HUES64 (cell line): ENCODE results near the gene ZBTB4.

Source experiments
- H3K27ac ChIP-seq: 2 replicates; pipeline ENCODE4 v1.7.0; 2013; ENCODE audit warnings: low read depth, low read length, inconsistent platforms
- H3K27me3 ChIP-seq: 2 replicates; pipeline ENCODE4 v1.6.1; 2013; ENCODE audit warnings: mild to moderate bottlenecking, low read length; ENCODE audit not compliant: insufficient read depth
- H3K36me3 ChIP-seq: 2 replicates; pipeline ENCODE4 v1.6.1; 2013; ENCODE audit warnings: mild to moderate bottlenecking, low read length; ENCODE audit not compliant: insufficient read depth
- H3K4me1 ChIP-seq: 2 replicates; pipeline ENCODE4 v1.6.1; 2013; ENCODE audit warnings: mild to moderate bottlenecking, low read length, moderate library complexity; ENCODE audit not compliant: insufficient read depth
- H3K4me3 ChIP-seq: 2 replicates; pipeline ENCODE4 v1.5.1; 2013; ENCODE audit warnings: mild to moderate bottlenecking, low read length, moderate library complexity
- H3K9ac ChIP-seq: 2 replicates; pipeline ENCODE4 v1.6.1; 2013; ENCODE audit warnings: mild to moderate bottlenecking, low read depth, low read length
- H3K9me3 ChIP-seq: 2 replicates; pipeline ENCODE4 v1.6.1; 2013; ENCODE audit warnings: low read depth, low read length; ENCODE audit not compliant: insufficient read depth
- WGBS: fragments of 150-250, 120-280 bp; methylation state at CpG from one replicate; pipeline ENCODE4 v1.1.7; 2013; ENCODE audit warnings: missing lambda C conversion rate; 5-methylcytosine and 5-hydroxymethylcytosine counted together

The ZBTB4 gene

GRCh38 chr17:7468290-7468689 is 11.1 kb downstream of the ZBTB4 start:
- Histone ChIP-seq H3K9me3 (no peaks in the 10 kb centered on the region), H3K9ac (no peak overlapping the region), H3K36me3 (peaks cover 17% of the 10 kb centered on the region), H3K4me1 (no peaks in the 10 kb centered on the region), H3K27me3 (no peaks in the 10 kb centered on the region), H3K27ac (no peak overlapping the region), H3K4me3 (no peak overlapping the region)
- WGBS = 97% methylated on average over 11 of the region's 11 CpGs

GRCh38 chr17:7467498-7467897 is 11.9 kb downstream of the ZBTB4 start:
- Histone ChIP-seq H3K36me3 (peaks cover 17% of the 10 kb centered on the region), H3K9ac (no peak overlapping the region), H3K4me1 (no peaks in the 10 kb centered on the region), H3K27me3 (no peaks in the 10 kb centered on the region), H3K4me3 (no peak overlapping the region), H3K9me3 (no peaks in the 10 kb centered on the region), H3K27ac (no peak overlapping the region)
- 97% methylated on average over 3 of the region's 3 CpGs for WGBS

- Histone ChIP-seq H3K27ac (no peak overlapping the region), H3K9me3 (no peaks in the 10 kb centered on the region), H3K4me1 (no peaks in the 10 kb centered on the region), H3K9ac (no peak overlapping the region), H3K4me3 (no peak overlapping the region), H3K27me3 (no peaks in the 10 kb centered on the region), H3K36me3 (peaks cover 17% of the 10 kb centered on the region)
- WGBS = 91% methylated on average over 16 of the region's 16 CpGs
These were observed 12.6 kb downstream of the ZBTB4 start for GRCh38 chr17:7466639-7467341.

GRCh38 chr17:7466318-7466638 is 13.2 kb downstream of the ZBTB4 start:
- no peak overlapping the region for H3K9ac ChIP-seq
- H3K27ac ChIP-seq = no peak overlapping the region
- no peaks in the 10 kb centered on the region for H3K9me3 ChIP-seq
- H3K27me3 ChIP-seq = no peaks in the 10 kb centered on the region
- H3K36me3 ChIP-seq = peaks cover 17% of the 10 kb centered on the region
- no peak overlapping the region for H3K4me3 ChIP-seq
- H3K4me1 ChIP-seq = peaks cover 4% of the 10 kb centered on the region; the same call in 1 of the 2 replicates
- 93% methylated on average over 9 of the region's 9 CpGs for whole genome bisulfite sequencing

- peaks cover 7% of the 10 kb centered on the region for H3K4me1 ChIP-seq
- no peak overlapping the region for H3K4me3 ChIP-seq
- no peak overlapping the region for H3K27ac ChIP-seq
- no peaks in the 10 kb centered on the region for H3K27me3 ChIP-seq
- 94% methylated on average over 31 of the region's 33 CpGs for WGBS
- H3K9me3 ChIP-seq = no peaks in the 10 kb centered on the region
- no peak overlapping the region for H3K9ac ChIP-seq
- peaks cover 17% of the 10 kb centered on the region for H3K36me3 ChIP-seq
These were observed 13.7 kb downstream of the ZBTB4 start for GRCh38 chr17:7465597-7466275.

- no peak overlapping the region for H3K9ac ChIP-seq
- WGBS = 93% methylated on average over 9 of the region's 9 CpGs
These were observed 15.3 kb downstream of the ZBTB4 start for GRCh38 chr17:7464081-7464480.

GRCh38 chr17:7463372-7463846 is 16.0 kb downstream of the ZBTB4 start:
- no peak overlapping the region for H3K9ac ChIP-seq
- peaks cover 15% of the 10 kb centered on the region for H3K36me3 ChIP-seq
- H3K27ac ChIP-seq = no peak overlapping the region
- H3K4me3 ChIP-seq = no peak overlapping the region
- 91% methylated on average over 11 of the region's 14 CpGs for WGBS
- H3K9me3 ChIP-seq = no peaks in the 10 kb centered on the region
- no peaks in the 10 kb centered on the region for H3K27me3 ChIP-seq
- peaks cover 7% of the 10 kb centered on the region for H3K4me1 ChIP-seq

More at GRCh38 chr17:7464081-7464480, 15.3 kb downstream of the ZBTB4 start:
- no peaks in the 10 kb centered on the region for H3K27me3 ChIP-seq
- no peak overlapping the region for H3K4me3 ChIP-seq
- peaks cover 7% of the 10 kb centered on the region for H3K4me1 ChIP-seq
- H3K36me3 ChIP-seq = peaks cover 17% of the 10 kb centered on the region
- H3K9me3 ChIP-seq = no peaks in the 10 kb centered on the region
- H3K27ac ChIP-seq = no peak overlapping the region

- no peak overlapping the region for H3K4me3 ChIP-seq
- WGBS = 95% methylated on average over 44 of the region's 44 CpGs
These were observed 16.7 kb downstream of the ZBTB4 start for GRCh38 chr17:7462474-7463371.

GRCh38 chr17:7460850-7461660 is 18.4 kb downstream of the ZBTB4 start:
- peaks cover 7% of the 10 kb centered on the region for H3K4me1 ChIP-seq

More at GRCh38 chr17:7462474-7463371, 16.7 kb downstream of the ZBTB4 start:
- Histone ChIP-seq H3K36me3 (peaks cover 15% of the 10 kb centered on the region), H3K9ac (no peak overlapping the region; the same call in 1 of the 2 replicates), H3K4me1 (peaks cover 7% of the 10 kb centered on the region), H3K27me3 (no peaks in the 10 kb centered on the region), H3K27ac (no peak overlapping the region), H3K9me3 (no peaks in the 10 kb centered on the region)

GRCh38 chr17:7459961-7460545 is 19.4 kb downstream of the ZBTB4 start:
- Histone ChIP-seq H3K27ac (peak overlapping the region; percentile 40), H3K36me3 (0 out of 2 replicates have a peak, but pooled peaks cover 6% of the 10 kb centered on the region)
- 80% methylated on average over 2 of the region's 3 CpGs for WGBS

More at GRCh38 chr17:7460850-7461660, 18.4 kb downstream of the ZBTB4 start:
- H3K27ac ChIP-seq = no peak overlapping the region; the same call in 1 of the 2 replicates
- WGBS = 69% methylated on average over 7 of the region's 7 CpGs
- no peaks in the 10 kb centered on the region for H3K9me3 ChIP-seq
- H3K9ac ChIP-seq = no peak overlapping the region
- H3K4me3 ChIP-seq = no peak overlapping the region
- no peaks in the 10 kb centered on the region for H3K27me3 ChIP-seq
- H3K36me3 ChIP-seq = 0 out of 2 replicates have a peak, but pooled peaks cover 6% of the 10 kb centered on the region

More at GRCh38 chr17:7459961-7460545, 19.4 kb downstream of the ZBTB4 start:
- Histone ChIP-seq H3K4me1 (peaks cover 7% of the 10 kb centered on the region), H3K27me3 (no peaks in the 10 kb centered on the region), H3K9ac (no peak overlapping the region), H3K9me3 (no peaks in the 10 kb centered on the region), H3K4me3 (no peak overlapping the region)
